A549 (cell line): ENCODE measurements around the gene CAP2. TPM values are rescaled to one million over a fixed set of nuclear protein-coding genes. Genes with fewer than 3 reads are reported as not detected.

Experiments
- ATAC-seq, 2 experiments: fragments of 200-7000 bp in 1 of 2; fragments of >200 bp in 1 of 2; cut with Nextera tagmentation in 1 of 2; cut with Tn5 transposase in 1 of 2; 3 replicates each; pipeline versions ENCODE4 v1.8.0 to v1.9.1; 2018 to 2020; ENCODE audit warnings: mild to moderate bottlenecking in 1 of 2, moderate library complexity in 1 of 2
- CTCF ChIA-PET: fragments of 300-600 bp; sonication (Branson Sonifier 250); formaldehyde crosslinking; extraction: SDS; loops from one replicate; lab custom pipeline; 2021; ENCODE audit warnings: antibody characterized with exemption, inconsistent platforms; lab: Yijun Ruan, JAX
- POLR2A ChIA-PET: fragments of 350-600 bp; formaldehyde crosslinking; extraction: SDS; loops from one replicate; lab custom pipeline; 2021; ENCODE audit warnings: antibody characterized with exemption, inconsistent platforms; lab: Yijun Ruan, JAX
- DNase-seq, 2 experiments: peaks; one replicate each; pipeline versions ENCODE4 v3.0.0 to v3.0.0-alpha.2; 2011 to 2016; ENCODE audit warnings: low read depth in 1 of 2, low spot score in 1 of 2
- FAIRE-seq: peaks from 2 replicates; lab custom pipeline; 2011; peaks lifted over from hg19 to GRCh38; lab: Jason Lieb, UNC
- H3K27ac ChIP-seq, 2 experiments: fragments of >200 bp; sonication (Bioruptor Twin); formaldehyde crosslinking; 3 replicates each; pipeline ENCODE4 v1.5.1; 2016 to 2017
- H3K4me1 ChIP-seq: fragments of >200 bp; sonication (Bioruptor Twin); formaldehyde crosslinking; 3 replicates; pipeline ENCODE4 v1.6.1; 2016
- H3K4me2 ChIP-seq: fragments of >200 bp; sonication (Bioruptor Twin); formaldehyde crosslinking; 3 replicates; pipeline ENCODE4 v1.6.1; 2016
- H3K4me3 ChIP-seq: fragments of >200 bp; sonication (Bioruptor Twin); formaldehyde crosslinking; 3 replicates; pipeline ENCODE4 v1.5.1; 2016
- H3K9me3 ChIP-seq: fragments of >200 bp; sonication (Bioruptor Twin); formaldehyde crosslinking; 3 replicates; pipeline ENCODE4 v1.6.1; 2016
- BCL3 ChIP-seq: fragments of >200 bp; sonication (Bioruptor Twin); formaldehyde crosslinking; IDR thresholded peaks from 3 replicates; pipeline ENCODE4 v1.6.1; 2016
- CHD2 ChIP-seq: fragments of 150-350 bp; IDR thresholded peaks from 2 replicates; pipeline ENCODE4 v1.6.1; 2014; ENCODE audit warnings: low read length; ENCODE audit not compliant: partially characterized antibody
- EHF ChIP-seq: fragments of 250-450 bp; sonication (Bioruptor Pico); IDR thresholded peaks from 2 replicates; pipeline ENCODE4 v1.5.0; 2020; ENCODE audit warnings: mild to moderate bottlenecking
- EHMT2 ChIP-seq: fragments of 200-600 bp; sonication (generic); IDR thresholded peaks from 2 replicates; pipeline ENCODE4 v1.6.1; 2016; ENCODE audit warnings: antibody characterized with exemption, low read depth, mild to moderate bottlenecking, moderate library complexity
- ELK1 ChIP-seq: fragments of 150-350 bp; IDR thresholded peaks from 2 replicates; pipeline ENCODE4 v1.6.1; 2014; ENCODE audit warnings: low read depth, mild to moderate bottlenecking, low read length
- FOSB ChIP-seq: fragments of 250-450 bp; sonication (Bioruptor Pico); IDR thresholded peaks from 2 replicates; pipeline ENCODE4 v1.5.0; 2020; ENCODE audit warnings: mild to moderate bottlenecking, moderate library complexity
- FOSL2 ChIP-seq, 2 experiments: fragments of 450-650 bp in 1 of 2; fragments of >200 bp in 1 of 2; sonication (Bioruptor Twin) in 1 of 2; formaldehyde crosslinking; IDR thresholded peaks; 2 replicates each; pipeline versions ENCODE4 v1.5.0 to v1.6.1; 2016 to 2020; ENCODE audit warnings: mild to moderate bottlenecking in 1 of 2, moderate library complexity in 1 of 2
- FOXS1 ChIP-seq: fragments of 250-450 bp; sonication (Bioruptor Pico); IDR thresholded peaks from 2 replicates; pipeline ENCODE4 v1.5.0; 2020; ENCODE audit warnings: mild to moderate bottlenecking, moderate library complexity
- HDAC2 ChIP-seq: fragments of 200-600 bp; sonication (generic); IDR thresholded peaks from 2 replicates; pipeline ENCODE4 v1.6.1; 2016
- HES2 ChIP-seq: fragments of >200 bp; sonication (Bioruptor Twin); formaldehyde crosslinking; IDR thresholded peaks from 2 replicates; pipeline ENCODE4 v1.6.1; 2016
- HOXB13 ChIP-seq: fragments of 250-450 bp; sonication (Bioruptor Pico); IDR thresholded peaks from 2 replicates; pipeline ENCODE4 v1.5.0; 2020; ENCODE audit warnings: low read depth, mild to moderate bottlenecking, moderate library complexity
- JUNB ChIP-seq: fragments of >200 bp; sonication (Bioruptor Twin); formaldehyde crosslinking; IDR thresholded peaks from 2 replicates; pipeline ENCODE4 v1.6.1; 2016
- KDM1A ChIP-seq: fragments of 200-600 bp; sonication (generic); IDR thresholded peaks from 2 replicates; pipeline ENCODE4 v1.6.1; 2016; ENCODE audit warnings: low read depth, mild to moderate bottlenecking
- KDM5A ChIP-seq: fragments of 200-600 bp; sonication (generic); IDR thresholded peaks from 2 replicates; pipeline ENCODE4 v1.6.1; 2016; ENCODE audit warnings: antibody characterized with exemption, mild to moderate bottlenecking
- MAX ChIP-seq: IDR thresholded peaks from 2 replicates; pipeline ENCODE4 v1.6.1; 2012
- NPAS2 ChIP-seq: fragments of 250-450 bp; sonication (Bioruptor Pico); IDR thresholded peaks from 2 replicates; pipeline ENCODE4 v1.8.0; 2022; ENCODE audit warnings: mild to moderate bottlenecking, moderate library complexity, borderline replicate concordance
- NR3C1 ChIP-seq: fragments of >200 bp; sonication (Bioruptor Twin); formaldehyde crosslinking; IDR thresholded peaks from 3 replicates; pipeline ENCODE4 v1.6.1; 2017
- PBX3 ChIP-seq: IDR thresholded peaks from 2 replicates; pipeline ENCODE4 v1.6.1; 2012
- RARB ChIP-seq: fragments of 250-450 bp; sonication (Bioruptor Pico); IDR thresholded peaks from 2 replicates; pipeline ENCODE4 v1.8.0; 2021; ENCODE audit warnings: mild to moderate bottlenecking, moderate library complexity
- RCOR1 ChIP-seq: fragments of 150-350 bp; IDR thresholded peaks from 2 replicates; pipeline ENCODE4 v1.6.1; 2014; ENCODE audit warnings: antibody characterized with exemption, low read length, low read depth
- REST ChIP-seq: fragments of 200-600 bp; sonication (generic); IDR thresholded peaks from 2 replicates; pipeline ENCODE4 v1.6.1; 2016; ENCODE audit warnings: antibody characterized with exemption, mild to moderate bottlenecking, moderate library complexity
- RNF2 ChIP-seq: fragments of 200-600 bp; sonication (generic); IDR thresholded peaks from 2 replicates; pipeline ENCODE4 v1.6.1; 2016; ENCODE audit warnings: low read depth, mild to moderate bottlenecking, antibody characterized with exemption, moderate library complexity, borderline replicate concordance
- SREBF2 ChIP-seq: fragments of 450-650 bp; IDR thresholded peaks from 2 replicates; pipeline ENCODE4 v1.6.1; 2014; ENCODE audit warnings: mild to moderate bottlenecking, moderate library complexity
- TFCP2L1 ChIP-seq: fragments of 250-450 bp; sonication (Bioruptor Pico); IDR thresholded peaks from 2 replicates; pipeline ENCODE4 v1.5.0; 2021; ENCODE audit warnings: mild to moderate bottlenecking
- ZC3H11A ChIP-seq: fragments of 450-650 bp; IDR thresholded peaks from 2 replicates; pipeline ENCODE4 v1.6.1; 2014; ENCODE audit warnings: antibody characterized with exemption, mild to moderate bottlenecking
- ZNF302 ChIP-seq: fragments of 250-450 bp; sonication (Bioruptor Pico); IDR thresholded peaks from 2 replicates; pipeline ENCODE4 v1.9.0; 2021; ENCODE audit warnings: inconsistent platforms, mild to moderate bottlenecking, moderate library complexity
- WGBS: methylation state at CpG from one replicate; pipeline ENCODE4 v1.1.6; 2017; ENCODE audit errors: missing lambda C conversion rate; 5-methylcytosine and 5-hydroxymethylcytosine counted together
- polyA plus RNA-seq, 4 experiments: library from polyadenylated mRNA; depleted of rRNA in 3 of 4; stranded (reverse); fragments of >200 nt; fragmentation: RNase III in 1 of 4; extraction: RNeasy Plus Mini Kit Qiagen cat#74134 plus additional on column Dnase treatment in 1 of 4; gene quantifications; 2 replicates in 3 of 4; 3 replicates in 1 of 4; pipeline ENCODE4 v1.2.3, GENCODE V29; 2011 to 2017

CAP2 gene
- polyA plus RNA-seq, 2 of the 4 experiments (the other 2 are of a cell fraction) = 27.2 to 43.3 TPM

GRCh38 chr6:17504005-17504404, 110.6 kb downstream of the CAP2 start:
- no peak overlapping the region for H3K27ac ChIP-seq
- 92% methylated on average over 1 of the region's 1 CpG for WGBS
- POLR2A ChIA-PET = no interaction called here
- H3K9me3 ChIP-seq = no peaks in the 10 kb centered on the region
- H3K4me1 ChIP-seq = peaks cover 12% of the 10 kb centered on the region; the same call in 2 of the 3 replicates
- no peak for DNase-seq
- TF ChIP-seq NPAS2 (no peak), REST (no peak), HES2 (no peak), SREBF2 (no peak), FOXS1 (CRISPR knock-in tag) (no peak), JUNB (no peak), EHF (no peak), KDM5A (no peak), ELK1 (no peak), HOXB13 (CRISPR knock-in tag) (no peak), FOSB (no peak), NR3C1 (no peak), BCL3 (no peak), MAX (no peak), KDM1A (no peak), RNF2 (no peak), RARB (CRISPR knock-in tag) (no peak), CHD2 (no peak), TFCP2L1 (CRISPR knock-in tag) (no peak), PBX3 (no peak)
- no peak overlapping the region for H3K4me2 ChIP-seq
- ATAC-seq = no peak
- no peak for FAIRE-seq
- CTCF ChIA-PET = interaction anchor here (0.9 to 1.7 kb wide), 5 partner anchors 60 to 111 kb away, joined by 3 to 5 read pairs (median 3); partner anchors contain the start of gene CAP2
- H3K4me3 ChIP-seq = no peak overlapping the region

- peak overlapping the region in 1 of 2 experiments; percentile 34; a peak in 1 of 6 replicates for H3K27ac ChIP-seq
- H3K4me3 ChIP-seq = no peak overlapping the region
- TF ChIP-seq RCOR1 (no peak), ZNF302 (CRISPR knock-in tag) (no peak), ZC3H11A (no peak), EHMT2 (no peak), FOSL2 (IDR thresholded peaks at IDR 0.05) (no peak), FOSL2 (CRISPR knock-in tag; IDR thresholded peaks at IDR 0.05) (no peak), BCL3 (no peak), FOSB (no peak), HDAC2 (no peak)
- TF ChIP-seq, all 56 proteins: peak for 0
- DNase-seq = peak; percentile 5 to 16
- CTCF ChIA-PET = interaction anchor here (0.6 to 1.3 kb wide), 4 partner anchors 15 to 355 kb away, joined by 3 read pairs; no protein-coding TSS in a partner anchor
- ATAC-seq = peak; percentile 66 to 76; a peak in 5 of 6 replicates
- FAIRE-seq = no peak
- POLR2A ChIA-PET = no interaction called here
- Histone ChIP-seq H3K4me1 (peaks cover 12% of the 10 kb centered on the region; the same call in 2 of the 3 replicates), H3K4me2 (no peak overlapping the region), H3K9me3 (no peaks in the 10 kb centered on the region)
- 79% methylated on average over 5 of the region's 5 CpGs for WGBS
Observed at GRCh38 chr6:17505062-17505476, 111.7 kb downstream of the CAP2 start.
